HG03135 (cell line): Measurements from ENCODE around the gene GNG13.

Source experiments
- ATAC-seq: cut with Tn5 transposase; IDR thresholded peaks from one replicate; pipeline ENCODE4 v1.9.1; 2021; ENCODE audit warnings: mild to moderate bottlenecking, moderate library complexity; ENCODE audit not compliant: unreplicated experiment

Gene GNG13

DNA sequence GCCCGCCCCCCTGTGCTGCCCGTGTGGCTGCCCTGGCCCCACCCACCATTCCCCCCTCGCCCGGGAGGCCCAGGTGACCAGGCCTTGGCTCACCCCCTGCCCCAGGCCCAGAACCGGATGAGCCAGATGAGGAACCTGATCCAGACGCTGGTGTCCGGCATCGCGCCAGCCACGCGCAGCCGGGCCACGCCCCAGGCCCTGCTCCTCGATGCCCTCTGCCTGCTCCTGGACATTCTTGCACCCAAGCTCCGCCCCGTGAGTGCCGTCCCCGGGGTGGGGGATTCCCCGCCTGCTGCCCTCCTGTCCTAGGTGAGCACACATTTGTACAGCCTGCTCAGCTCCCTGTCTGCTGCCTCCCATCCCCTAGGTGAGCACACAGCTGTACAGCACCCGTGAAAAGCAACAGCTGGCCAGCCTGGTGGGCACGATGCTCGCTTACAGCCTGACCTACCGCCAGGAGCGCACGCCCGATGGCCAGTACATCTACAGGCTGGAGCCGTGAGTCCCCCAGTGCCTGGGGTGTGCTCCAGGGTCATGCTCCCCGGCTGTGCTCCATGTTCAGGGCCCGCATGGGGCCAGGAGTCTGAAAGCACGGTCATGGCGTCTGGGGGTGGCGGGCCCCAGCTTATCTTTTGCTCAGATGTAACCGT, 4.8 kb downstream of the GNG13 start:
- no peak for ATAC-seq

- no peak for ATAC-seq
Observed at GRCh38 chr16:794853-795466, 5.6 kb downstream of the GNG13 start.

GRCh38 chr16:794091-794822, 6.3 kb downstream of the GNG13 start:
- ATAC-seq: no peak

GRCh38 chr16:793414-793813, 7.1 kb downstream of the GNG13 start:
- ATAC-seq: no peak

GRCh38 chr16:792221-792995, 8.1 kb downstream of the GNG13 start:
- no peak for ATAC-seq

DNA sequence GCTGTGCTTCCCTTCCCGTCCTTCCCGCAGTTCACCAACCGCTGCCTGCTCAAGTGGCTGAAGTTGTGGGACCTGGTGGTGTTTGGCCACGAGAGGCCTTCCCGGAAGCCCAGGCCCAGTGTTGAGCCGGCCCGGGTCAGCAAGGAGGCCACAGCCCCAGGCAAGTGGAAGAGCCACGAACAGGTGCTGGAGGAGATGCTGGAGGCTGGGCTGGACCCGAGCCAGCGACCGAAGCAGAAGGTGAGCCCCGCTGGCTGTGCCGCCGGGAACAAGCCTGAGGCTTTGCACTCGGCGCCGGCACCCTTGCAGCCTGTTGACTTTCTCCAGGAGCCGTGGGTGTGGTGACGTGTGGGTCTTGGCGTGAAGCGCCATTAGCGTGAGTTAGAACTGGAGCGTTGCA, 9.4 kb downstream of the GNG13 start:
- no peak for ATAC-seq

DNA sequence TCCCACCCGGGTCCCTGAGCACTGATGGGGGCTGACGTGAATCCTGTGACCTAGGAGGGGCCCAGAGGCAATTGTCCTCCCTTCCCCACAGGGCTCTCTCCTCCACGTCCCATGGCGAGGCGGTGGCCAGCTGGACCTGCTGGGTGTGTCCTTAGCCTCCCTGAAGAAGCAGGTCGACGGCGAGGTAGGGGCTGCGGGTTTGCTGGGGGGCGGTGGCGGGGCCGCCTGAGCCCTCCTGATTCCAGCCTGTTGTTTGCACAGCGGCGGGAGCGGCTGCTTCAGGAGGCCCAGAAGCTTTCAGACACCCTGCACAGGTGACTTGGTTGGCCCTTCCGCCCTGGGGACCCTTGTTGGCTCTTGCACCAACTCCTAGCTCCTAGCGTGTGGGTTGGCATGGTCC, 10.4 kb downstream of the GNG13 start:
- no peak for ATAC-seq

DNA sequence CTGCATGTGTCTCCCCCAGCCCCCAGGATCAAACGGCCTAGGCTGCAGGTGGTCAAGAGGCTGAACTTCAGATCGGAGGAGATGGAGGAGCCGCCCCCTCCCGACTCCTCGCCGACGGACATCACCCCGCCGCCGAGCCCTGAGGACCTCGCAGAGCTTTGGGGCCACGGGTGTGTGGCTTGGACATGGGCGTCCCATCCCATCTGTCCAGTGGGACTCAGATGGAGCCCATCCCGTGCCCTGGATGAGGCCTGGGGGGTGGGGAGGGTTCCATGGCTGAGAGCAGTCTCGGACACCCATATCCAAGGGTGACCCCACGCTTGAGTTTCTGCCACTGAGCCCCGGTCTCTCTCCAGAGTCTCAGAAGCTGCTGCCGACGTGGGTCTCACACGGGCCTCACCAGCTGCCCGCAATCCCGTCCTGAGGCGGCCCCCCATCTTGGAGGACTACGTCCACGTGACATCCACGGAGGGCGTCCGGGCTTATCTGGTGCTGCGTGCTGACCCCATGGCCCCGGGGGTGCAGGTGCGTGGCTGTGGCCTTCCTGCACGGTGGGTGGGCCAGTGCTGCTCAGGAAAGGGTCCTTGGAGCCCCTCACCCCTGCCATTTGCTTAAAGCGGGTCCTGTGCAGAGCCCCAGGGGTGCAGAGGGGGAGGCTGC, 11.2 kb downstream of the GNG13 start:
- no peak for ATAC-seq

DNA sequence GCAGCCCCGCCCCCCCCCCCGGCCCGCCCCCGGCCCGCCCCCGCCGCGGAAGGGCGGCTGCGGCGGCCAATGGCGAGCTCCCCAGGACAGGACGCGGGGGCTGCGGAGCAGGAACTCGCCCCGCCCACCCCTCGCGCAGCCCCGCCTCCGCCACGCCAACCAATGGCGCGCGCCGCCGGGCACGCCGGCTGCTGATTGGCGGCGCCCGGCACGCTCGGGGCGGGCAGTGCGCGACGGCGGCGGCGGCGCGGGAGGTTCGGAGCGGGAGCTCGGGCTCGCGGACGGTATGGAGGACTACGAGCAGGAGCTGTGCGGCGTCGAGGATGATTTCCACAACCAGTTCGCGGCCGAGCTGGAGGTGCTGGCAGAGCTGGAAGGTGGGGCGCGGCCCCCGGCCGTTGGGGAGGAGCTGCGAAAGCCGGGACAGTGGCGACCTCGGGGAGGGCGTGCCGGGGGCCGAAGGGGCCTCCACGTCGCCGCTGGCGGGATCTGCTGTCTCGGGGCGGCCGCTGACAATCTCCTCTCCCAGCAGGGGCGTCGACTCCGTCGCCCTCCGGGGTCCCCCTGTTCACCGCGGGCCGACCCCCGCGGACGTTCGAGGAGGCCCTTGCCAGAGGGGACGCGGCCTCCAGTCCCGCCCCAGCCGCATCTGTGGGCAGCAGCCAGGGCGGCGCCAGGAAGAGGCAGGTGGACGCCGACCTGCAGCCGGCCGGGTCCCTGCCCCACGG, 12.0 kb downstream of the GNG13 start, which contains the start of gene CHTF18:
Gene CHTF18 (plus strand): TSS at position 222 of the 728 bp plus-strand sequence. CDS start 65 bp downstream, at position 287.
- ATAC-seq: peak; percentile 72

DNA sequence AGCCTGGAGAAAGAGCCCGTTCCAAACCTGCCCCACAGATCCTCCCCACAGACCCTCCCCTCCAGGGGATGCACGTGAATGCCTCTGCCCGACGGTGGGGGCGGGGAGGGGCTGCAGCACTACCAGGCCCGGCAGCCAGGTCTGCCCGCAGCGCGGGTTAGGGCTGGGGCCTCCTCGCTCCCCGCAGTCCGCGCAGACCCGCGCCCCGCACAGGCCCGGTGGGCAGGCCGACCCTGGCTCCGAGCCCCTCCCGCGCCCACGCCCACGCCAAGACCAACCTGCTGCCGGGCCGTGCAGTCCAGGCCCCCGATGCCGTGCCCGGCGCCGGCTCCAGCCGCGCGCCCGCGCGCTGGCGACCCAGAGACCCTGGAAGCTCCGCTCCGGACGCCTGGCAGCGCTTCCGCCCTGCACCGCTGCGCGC, 12.5 kb downstream of the GNG13 start, which contains the start of gene RPUSD1:
Gene RPUSD1 (minus strand): TSS at position 404 of the 421 bp plus-strand sequence. CDS start 644 bp downstream, outside the sequence.
- ATAC-seq: peak; percentile 18

- no peak for ATAC-seq
Observed at GRCh38 chr16:787321-787966, 13.1 kb downstream of the GNG13 start.

DNA sequence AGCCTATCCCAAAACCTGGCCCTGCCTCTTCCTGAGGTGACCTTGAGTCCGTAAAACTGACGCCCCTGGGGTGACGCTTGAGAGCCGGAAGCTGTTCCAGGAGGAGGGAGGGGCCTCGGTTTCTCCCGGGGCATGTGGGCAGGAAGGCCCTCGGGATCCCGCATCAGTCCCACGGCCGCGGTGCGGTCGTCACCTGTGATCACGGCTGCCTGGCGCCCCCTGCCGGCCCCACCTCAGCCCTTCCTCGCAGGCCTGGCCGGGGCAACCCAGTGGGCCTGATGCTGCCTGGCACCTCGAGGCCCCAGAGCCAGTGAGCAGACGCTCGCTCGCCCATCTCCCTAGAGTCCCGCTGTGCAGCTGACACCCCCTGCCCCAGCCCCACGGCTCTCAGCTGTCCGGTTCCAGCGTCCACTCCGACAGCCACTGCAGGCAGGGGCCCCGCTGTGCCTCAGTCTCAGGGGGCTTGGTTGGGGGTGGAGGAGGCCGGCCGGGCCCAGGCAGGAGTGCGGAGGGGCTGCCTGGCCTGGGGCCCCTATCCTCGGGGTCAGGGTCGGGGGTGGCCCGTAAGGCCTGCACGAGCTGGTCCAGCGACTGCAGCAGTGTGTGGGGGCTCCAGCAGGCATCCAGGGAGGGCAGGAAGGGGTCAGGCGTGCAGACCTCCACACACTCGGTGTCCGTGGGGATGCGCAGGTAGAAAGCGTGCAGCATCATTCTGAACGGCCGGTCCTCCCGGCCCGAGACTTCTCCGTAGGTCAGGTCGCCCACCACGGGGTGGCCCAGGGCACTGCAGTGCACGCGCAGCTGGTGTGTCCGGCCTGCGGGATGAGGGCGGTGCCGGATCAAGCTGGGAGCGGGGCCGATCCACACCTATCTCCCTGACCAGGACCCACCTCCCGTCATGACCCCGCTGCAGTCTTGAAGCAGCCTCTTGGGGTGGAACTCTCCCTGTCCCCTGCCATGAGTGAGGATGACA, 14.7 kb downstream of the GNG13 start:
- ATAC-seq: no peak

DNA sequence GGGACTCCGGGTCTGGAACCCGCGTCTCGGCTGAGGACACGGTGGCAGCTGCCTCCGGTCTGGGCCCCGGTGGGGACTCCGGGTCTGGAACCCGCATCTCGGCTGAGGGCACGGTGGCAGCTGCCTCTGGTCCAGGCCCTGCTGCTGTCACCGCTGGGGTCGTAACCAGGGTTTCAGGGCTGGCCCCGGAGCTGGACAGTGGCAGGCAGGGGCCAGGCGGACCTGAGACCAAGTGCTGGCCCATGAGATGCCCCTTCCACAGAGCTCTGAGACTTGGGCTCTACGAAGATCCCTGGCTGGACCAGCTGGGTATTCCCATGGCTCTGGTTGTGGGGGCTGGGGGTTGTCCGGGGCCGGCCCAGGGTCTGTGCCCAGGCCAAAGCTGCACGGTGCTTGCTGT, 16.1 kb downstream of the GNG13 start:
- ATAC-seq: no peak

DNA sequence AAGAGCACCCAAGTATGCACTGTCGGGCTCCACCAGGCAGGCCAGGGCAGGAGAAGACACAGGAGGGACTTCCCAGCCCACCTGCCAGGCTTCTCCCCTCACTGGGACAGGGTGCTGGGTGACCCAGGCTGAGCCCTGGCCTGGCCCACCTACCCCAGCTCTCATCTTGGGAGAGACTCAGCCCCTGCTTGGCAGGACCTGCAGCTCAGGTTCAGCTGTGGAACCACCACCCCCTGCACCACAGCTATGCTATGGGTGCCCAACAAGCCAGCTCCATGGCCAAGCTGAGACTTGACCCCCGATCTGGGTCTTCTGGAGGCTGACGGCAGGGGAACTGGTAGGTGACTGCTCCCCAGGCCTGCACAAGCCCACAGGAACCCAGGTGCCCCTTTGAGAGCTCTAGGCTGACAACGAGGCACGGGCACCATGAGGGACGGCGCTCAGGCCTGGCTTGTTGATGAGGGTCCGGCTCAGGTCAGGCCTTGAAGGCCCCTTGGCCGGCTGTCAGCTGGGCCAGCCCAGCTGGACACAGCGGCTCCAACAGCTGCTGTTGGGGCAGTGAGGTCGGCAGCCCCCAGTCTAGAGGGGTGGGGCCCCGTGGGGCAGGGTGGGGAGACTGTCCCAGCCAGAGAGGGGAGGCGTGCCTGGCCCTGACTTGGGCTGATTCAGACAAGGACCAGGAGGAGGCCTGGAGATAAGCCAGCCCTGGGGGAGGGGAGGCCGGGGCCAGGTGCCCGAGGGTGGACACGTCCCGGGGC, 17.0 kb downstream of the GNG13 start:
- ATAC-seq: no peak

DNA sequence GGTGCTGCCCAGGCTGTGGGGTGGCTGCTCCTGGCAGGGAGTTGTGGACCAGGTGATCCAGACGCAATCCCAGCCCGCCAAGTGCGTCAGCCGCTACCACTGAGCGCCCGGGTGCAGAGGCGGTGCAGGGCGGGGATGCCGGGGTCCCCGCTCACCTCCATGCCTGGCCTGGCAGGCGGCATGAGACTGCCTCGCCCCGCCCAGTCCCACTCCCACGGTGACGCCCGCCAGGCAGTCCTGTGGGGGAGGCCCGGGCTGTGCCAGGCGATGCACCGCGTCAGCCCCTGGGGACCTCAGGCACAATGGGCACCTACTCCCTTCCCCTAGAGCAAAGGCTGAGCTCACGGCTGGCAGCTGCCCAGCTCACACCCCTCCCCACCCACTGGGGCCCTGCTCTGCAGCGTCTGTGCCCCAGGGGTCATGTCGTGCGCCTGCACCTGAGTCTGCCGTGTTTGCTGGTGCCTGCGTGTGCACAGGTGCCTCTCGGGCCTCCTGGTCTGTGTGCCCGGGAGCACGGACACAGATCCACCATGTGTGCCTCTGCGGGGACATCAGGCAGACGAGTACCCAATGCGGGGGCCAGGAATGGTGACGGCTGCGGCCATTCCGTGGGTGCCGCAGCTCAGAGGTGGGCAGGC, 17.6 kb downstream of the GNG13 start:
- ATAC-seq: no peak

- ATAC-seq: no peak
Observed at GRCh38 chr16:782258-782657, 18.3 kb downstream of the GNG13 start.

DNA sequence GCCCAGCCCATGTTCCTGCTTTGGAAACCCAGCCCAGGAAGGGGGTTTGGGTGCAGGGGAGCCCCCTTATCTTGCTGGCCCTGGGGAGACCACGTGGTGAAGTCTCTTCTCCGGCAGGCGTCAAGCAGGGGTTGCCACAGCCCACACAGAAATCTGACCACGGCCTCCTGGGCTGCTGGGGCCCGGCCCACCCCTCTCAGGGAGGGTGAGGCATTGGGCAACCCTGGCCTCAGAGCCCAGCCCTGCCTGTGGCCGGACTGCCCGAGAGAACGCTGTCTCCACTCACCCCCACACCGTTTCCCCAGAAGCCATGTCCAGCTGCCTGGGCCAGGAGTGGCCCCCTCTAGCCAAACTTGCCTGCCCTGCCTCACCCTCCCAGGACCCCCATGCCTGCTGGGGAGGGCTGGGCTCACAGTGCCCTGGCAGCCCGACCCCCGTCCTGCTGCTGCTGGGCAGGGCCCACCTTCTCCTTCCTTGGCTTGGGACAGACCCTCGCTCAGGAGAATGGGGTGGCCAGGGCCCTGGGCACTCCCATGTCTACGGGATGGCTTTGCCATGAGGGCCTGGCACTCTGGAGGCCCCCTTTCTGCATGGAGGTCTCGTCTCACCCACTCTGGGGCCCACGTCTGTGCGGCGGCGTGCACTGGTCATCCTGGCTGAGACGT, 19.1 kb downstream of the GNG13 start:
- no peak for ATAC-seq
